GM19397 (cell line): ENCODE data around the gene RNF144A.

Experiments
- ATAC-seq: cut with Tn5 transposase; IDR thresholded peaks from one replicate; pipeline ENCODE4 v1.9.1; 2021; ENCODE audit warnings: mild to moderate bottlenecking, moderate library complexity; ENCODE audit not compliant: unreplicated experiment

The RNF144A gene

GRCh38 chr2:7018282-7018701 lies 101.1 kb downstream of the RNF144A start:
- no peak for ATAC-seq

- ATAC-seq: no peak
These were observed 101.6 kb downstream of the RNF144A start for GRCh38 chr2:7018767-7019166.

GRCh38 chr2:7019191-7019590 lies 102.0 kb downstream of the RNF144A start:
- no peak for ATAC-seq

GRCh38 chr2:7020059-7020458 lies 102.8 kb downstream of the RNF144A start:
- no peak for ATAC-seq

GRCh38 chr2:7020468-7020867 lies 103.3 kb downstream of the RNF144A start:
- ATAC-seq: no peak

GRCh38 chr2:7020939-7021470 lies 103.8 kb downstream of the RNF144A start:
- ATAC-seq: no peak

GRCh38 chr2:7022492-7023385 lies 105.5 kb downstream of the RNF144A start:
- no peak for ATAC-seq

- no peak for ATAC-seq
These were observed 106.3 kb downstream of the RNF144A start for GRCh38 chr2:7023542-7023941.

- no peak for ATAC-seq
These were observed 107.0 kb downstream of the RNF144A start for GRCh38 chr2:7024261-7024660.

- ATAC-seq: no peak
These were observed 107.9 kb downstream of the RNF144A start for GRCh38 chr2:7025082-7025481.

GRCh38 chr2:7026742-7027141 lies 109.5 kb downstream of the RNF144A start:
- no peak for ATAC-seq

GRCh38 chr2:7027411-7027810 lies 110.2 kb downstream of the RNF144A start:
- no peak for ATAC-seq

- no peak for ATAC-seq
These were observed 110.9 kb downstream of the RNF144A start for GRCh38 chr2:7027956-7028655.

- ATAC-seq: no peak
These were observed 111.6 kb downstream of the RNF144A start for GRCh38 chr2:7028846-7029245.

GRCh38 chr2:7029291-7030059 lies 112.3 kb downstream of the RNF144A start:
- ATAC-seq: no peak

- ATAC-seq: no peak
These were observed 113.6 kb downstream of the RNF144A start for GRCh38 chr2:7030810-7031209.

- no peak for ATAC-seq
These were observed 114.5 kb downstream of the RNF144A start for GRCh38 chr2:7031547-7032245.

- ATAC-seq: no peak
These were observed 115.2 kb downstream of the RNF144A start for GRCh38 chr2:7032371-7032770.

GRCh38 chr2:7033136-7033960 lies 116.1 kb downstream of the RNF144A start:
- no peak for ATAC-seq

GRCh38 chr2:7034303-7034702 lies 117.1 kb downstream of the RNF144A start:
- ATAC-seq: no peak
